Glutamatergic neuron (in vitro differentiated cells): ENCODE results near the gene DNAH6. TPM values are rescaled to one million over a fixed set of nuclear protein-coding genes. Genes with fewer than 3 reads are reported as not detected.

Experiments used
- DNase-seq: peaks from one replicate; pipeline ENCODE4 v3.0.0; 2022
- H3K27ac Mint-ChIP-seq: one replicate; pipeline ENCODE4 v1.8.0; 2020; ENCODE audit warnings: mild to moderate bottlenecking, mixed read lengths, inconsistent platforms; ENCODE audit not compliant: unreplicated experiment
- H3K27me3 Mint-ChIP-seq: one replicate; pipeline ENCODE4 v1.8.0; 2020; ENCODE audit warnings: mild to moderate bottlenecking, moderate library complexity, mixed read lengths, inconsistent platforms; ENCODE audit not compliant: unreplicated experiment
- H3K36me3 Mint-ChIP-seq: one replicate; pipeline ENCODE4 v1.8.0; 2020; ENCODE audit warnings: mild to moderate bottlenecking, mixed read lengths, inconsistent platforms; ENCODE audit not compliant: unreplicated experiment
- H3K4me1 Mint-ChIP-seq: one replicate; pipeline ENCODE4 v1.8.0; 2020; ENCODE audit warnings: mild to moderate bottlenecking, low read depth, mixed read lengths, inconsistent platforms; ENCODE audit not compliant: unreplicated experiment
- H3K4me3 Mint-ChIP-seq: one replicate; pipeline ENCODE4 v1.8.0; 2020; ENCODE audit warnings: mild to moderate bottlenecking, mixed read lengths, inconsistent platforms; ENCODE audit not compliant: unreplicated experiment
- H3K9me3 Mint-ChIP-seq: one replicate; pipeline ENCODE4 v1.8.0; 2020; ENCODE audit warnings: mild to moderate bottlenecking, moderate library complexity, mixed read lengths, inconsistent platforms; ENCODE audit not compliant: unreplicated experiment
- CTCF ChIP-seq: fragments of 200-600 bp; sonication (generic); IDR thresholded peaks from one replicate; pipeline ENCODE4 v1.5.0; 2021; ENCODE audit not compliant: partially characterized antibody, unreplicated experiment
- total RNA-seq: library from RNA; stranded (reverse); fragmentation: NEBNext Ultra II Directional; extraction: Animal tissue kit (Norgen Biotek cat#: 25700); gene quantifications from one replicate; pipeline ENCODE4 v1.2.1, GENCODE V29; 2021; ENCODE audit not compliant: unreplicated experiment

Gene DNAH6
- total RNA-seq, 1 donor from 2014 or later, result 0.86 TPM

- no peak for TF ChIP-seq CTCF
- Mint-ChIP-seq H3K27me3 (no peaks in the 10 kb centered on the region), H3K36me3 (no peaks in the 10 kb centered on the region), H3K27ac (no peak overlapping the region), H3K4me1 (no peaks in the 10 kb centered on the region), H3K4me3 (no peak overlapping the region), H3K9me3 (peaks cover 3% of the 10 kb centered on the region)
- no peak for DNase-seq
Measured at GRCh38 chr2:84676295-84676694, 160.0 kb downstream of the DNAH6 start.

GRCh38 chr2:84678214-84678613 is 161.9 kb downstream of the DNAH6 start:
- no peaks in the 10 kb centered on the region for H3K27me3 Mint-ChIP-seq
- H3K9me3 Mint-ChIP-seq, result peaks cover 1% of the 10 kb centered on the region
- TF ChIP-seq CTCF, result no peak
- H3K36me3 Mint-ChIP-seq, result no peaks in the 10 kb centered on the region
- H3K4me1 Mint-ChIP-seq, result no peaks in the 10 kb centered on the region
- DNase-seq, result no peak
- no peak overlapping the region for H3K4me3 Mint-ChIP-seq
- H3K27ac Mint-ChIP-seq, result no peak overlapping the region

- no peaks in the 10 kb centered on the region for H3K4me1 Mint-ChIP-seq
- no peaks in the 10 kb centered on the region for H3K9me3 Mint-ChIP-seq
- no peak for TF ChIP-seq CTCF
- no peak overlapping the region for H3K4me3 Mint-ChIP-seq
- DNase-seq, result no peak
- no peaks in the 10 kb centered on the region for H3K27me3 Mint-ChIP-seq
- H3K27ac Mint-ChIP-seq, result no peak overlapping the region
- no peaks in the 10 kb centered on the region for H3K36me3 Mint-ChIP-seq
Measured at GRCh38 chr2:84686783-84687476, 170.6 kb downstream of the DNAH6 start.

GRCh38 chr2:84687498-84688149 is 171.3 kb downstream of the DNAH6 start:
- H3K4me3 Mint-ChIP-seq, result no peak overlapping the region
- H3K36me3 Mint-ChIP-seq, result no peaks in the 10 kb centered on the region
- no peak overlapping the region for H3K27ac Mint-ChIP-seq
- no peaks in the 10 kb centered on the region for H3K4me1 Mint-ChIP-seq
- no peaks in the 10 kb centered on the region for H3K27me3 Mint-ChIP-seq
- DNase-seq, result no peak
- no peak for TF ChIP-seq CTCF
- no peaks in the 10 kb centered on the region for H3K9me3 Mint-ChIP-seq

- Mint-ChIP-seq H3K4me1 (no peaks in the 10 kb centered on the region), H3K9me3 (no peaks in the 10 kb centered on the region), H3K27me3 (no peaks in the 10 kb centered on the region), H3K27ac (no peak overlapping the region), H3K36me3 (no peaks in the 10 kb centered on the region), H3K4me3 (no peak overlapping the region)
- DNase-seq, result no peak
- TF ChIP-seq CTCF, result no peak
Measured at GRCh38 chr2:84690225-84690624, 173.9 kb downstream of the DNAH6 start.
